ENCODE data around the gene LAMA4.

- no peak for TF ChIP-seq CTCF (IDR thresholded peaks at IDR 0.05; ENCODE audit: insufficient read depth, low read length, poor library complexity, severe bottlenecking)
- TF ChIP-seq EZH2phosphoT487 (conservative IDR thresholded peaks at IDR 0.05; ENCODE audit: low read length): no peak
These were observed 192.8 kb downstream of the LAMA4 start for GRCh38 chr6:112061605-112062004.
